Tibial nerve (tissue), 4 donors: Measurements from ENCODE around the gene FAM229B. TPM values are rescaled to one million over a fixed set of nuclear protein-coding genes. Genes with fewer than 3 reads are reported as not detected.
"Not testable (repeated sequence)": the region's sequence is repeated elsewhere in the genome, so short reads cannot be mapped to it uniquely, and the experiment has no call there.

Experiments used
- DNase-seq, 2 donors: peaks; one replicate each; pipeline ENCODE4 v3.0.0-alpha.2; 2019; ENCODE audit warnings: low spot score in 2 of 2
- H3K27ac ChIP-seq, 4 donors: fragments of 200-600 bp; sonication (generic) in 3 of 4; one replicate each; pipeline ENCODE4 v1.5.1; 2017 to 2019; ENCODE audit warnings: mild to moderate bottlenecking in 1 of 4
- H3K27me3 ChIP-seq, 2 donors: fragments of 200-600 bp; sonication (generic) in 1 of 2; one replicate each; pipeline versions ENCODE4 v1.5.1 to v1.6.0; 2017 to 2019
- H3K36me3 ChIP-seq, 3 donors: fragments of 200-600 bp; sonication (generic); one replicate each; pipeline ENCODE4 v1.5.1; 2018 to 2019
- H3K4me1 ChIP-seq, 4 donors: fragments of 200-600 bp; sonication (generic) in 3 of 4; one replicate each; pipeline ENCODE4 v1.5.1; 2017 to 2019
- H3K4me3 ChIP-seq, 4 donors: fragments of 200-600 bp; sonication (generic) in 3 of 4; one replicate each; pipeline ENCODE4 v1.5.1; 2017 to 2019; ENCODE audit warnings: mild to moderate bottlenecking in 1 of 4, moderate library complexity in 1 of 4
- H3K9me3 ChIP-seq, 4 donors: fragments of 200-600 bp; sonication (generic) in 3 of 4; one replicate each; pipeline ENCODE4 v1.5.1; 2017 to 2019
- CTCF ChIP-seq, 5 experiments: fragments of 200-600 bp in 3 of 5; fragments of 450-650 bp in 2 of 5; sonication (generic) in 3 of 5; IDR thresholded peaks; one replicate each; pipeline ENCODE4 v1.5.1; 2016 to 2019; ENCODE audit warnings: antibody characterized with exemption in 5 of 5, mild to moderate bottlenecking in 3 of 5, moderate library complexity in 2 of 5
- EP300 ChIP-seq, 2 donors: sonication (generic); formaldehyde crosslinking; IDR thresholded peaks; one replicate each; pipeline ENCODE4 v1.6.1; 2017; ENCODE audit warnings: antibody characterized with exemption in 2 of 2, mild to moderate bottlenecking in 1 of 2
- POLR2A ChIP-seq, 2 donors: fragments of 450-650 bp; IDR thresholded peaks; one replicate each; pipeline ENCODE4 v1.6.1; 2017; ENCODE audit warnings: antibody characterized with exemption in 2 of 2, mild to moderate bottlenecking in 2 of 2, moderate library complexity in 2 of 2
- WGBS, 2 donors: methylation state at CpG; one replicate each; pipeline ENCODE4 v1.1.5; 2018; 5-methylcytosine and 5-hydroxymethylcytosine counted together
- total RNA-seq, 4 donors: library from RNA; depleted of rRNA; stranded (reverse); fragments of >200 nt; gene quantifications; one replicate each; pipeline ENCODE4 v1.1.0, GENCODE V29; 2016

Gene FAM229B
- total RNA-seq, 4 donors from 2014 or later, result 18.0 to 32.1 (median 23.9) TPM

- no peaks in the 10 kb centered on the region for H3K27me3 ChIP-seq
- peaks cover 0 to 30% (median 0%) of the 10 kb centered on the region in 3 donors for H3K36me3 ChIP-seq
- no peak for DNase-seq
- no peak for TF ChIP-seq EP300 (IDR thresholded peaks at IDR 0.05)
- no peak for TF ChIP-seq CTCF (IDR thresholded peaks at IDR 0.05)
- no peak for TF ChIP-seq POLR2A (IDR thresholded peaks at IDR 0.05)
- WGBS, 2 donors, result 63 to 91% methylated on average over 2 of the region's 2 CpGs
- no peak overlapping the region for H3K4me3 ChIP-seq
- H3K27ac ChIP-seq, result no peak overlapping the region
- H3K4me1 ChIP-seq, result no peaks in the 10 kb centered on the region
- H3K9me3 ChIP-seq, result no peaks in the 10 kb centered on the region
Measured at GRCh38 chr6:112096901-112097300, 9.5 kb downstream of the FAM229B start.

DNA sequence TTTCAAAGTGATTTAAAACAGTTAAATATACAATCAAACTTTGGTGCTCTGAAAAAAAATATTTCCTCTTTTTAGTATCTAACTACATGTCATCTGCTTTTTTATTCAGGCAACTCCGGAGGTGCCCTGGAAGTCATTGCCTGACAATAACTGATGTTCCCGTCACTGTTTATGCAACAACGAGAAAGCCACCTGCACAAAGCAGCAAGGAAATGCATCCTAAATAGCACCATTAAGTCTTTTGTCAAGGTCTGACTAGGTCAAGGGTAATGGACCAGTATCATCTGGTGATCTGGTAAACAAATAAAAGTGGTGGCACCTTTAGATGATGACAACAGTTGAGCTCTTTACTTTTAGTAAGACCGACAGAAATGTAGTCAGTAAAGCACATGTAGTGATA, 13.2 kb downstream of the FAM229B start:
- Histone ChIP-seq H3K9me3 (no peaks in the 10 kb centered on the region), H3K36me3 (peaks cover 0 to 46% (median 0%) of the 10 kb centered on the region in 3 donors), H3K4me1 (no peaks in the 10 kb centered on the region), H3K4me3 (no peak overlapping the region), H3K27ac (no peak overlapping the region), H3K27me3 (no peaks in the 10 kb centered on the region)
- 66 to 70% methylated on average over 4 of the region's 4 CpGs for WGBS, 2 donors
- no peak for TF ChIP-seq EP300 (IDR thresholded peaks at IDR 0.05)
- TF ChIP-seq POLR2A (IDR thresholded peaks at IDR 0.05), result no peak
- no peak for TF ChIP-seq CTCF (IDR thresholded peaks at IDR 0.05)
- no peak for DNase-seq

DNA sequence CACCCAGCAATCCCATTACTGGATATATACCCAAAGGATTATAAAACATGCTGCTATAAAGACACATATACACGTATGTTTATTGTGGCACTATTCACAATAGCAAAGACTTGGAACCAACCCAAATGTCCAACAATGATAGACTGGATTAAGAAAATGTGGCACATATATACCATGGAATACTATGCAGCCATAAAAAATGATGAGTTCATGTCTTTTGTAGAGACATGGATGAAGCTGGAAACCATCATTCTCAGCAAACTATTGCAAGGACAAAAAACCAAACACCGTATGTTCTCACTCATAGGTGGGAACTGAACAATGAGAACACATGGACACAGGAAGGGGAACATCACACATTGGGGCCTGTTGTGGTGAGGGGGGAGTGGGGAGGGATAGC, 18.6 kb downstream of the FAM229B start:
- H3K27ac ChIP-seq, H3K4me3 ChIP-seq, H3K27me3 ChIP-seq, DNase-seq, H3K4me1 ChIP-seq: not testable (repeated sequence)
- WGBS, 2 donors, result 89 to 94% methylated on average over 2 of the region's 2 CpGs
- peaks cover 0 to 73% (median 6%) of the 10 kb centered on the region in 3 donors for H3K36me3 ChIP-seq
- peaks cover 0 to 13% (median 0%) of the 10 kb centered on the region in 4 donors for H3K9me3 ChIP-seq

GRCh38 chr6:112106562-112106961, 19.2 kb downstream of the FAM229B start:
- Histone ChIP-seq H3K27ac (no peak overlapping the region), H3K27me3 (no peaks in the 10 kb centered on the region), H3K9me3 (peaks cover 0 to 13% (median 0%) of the 10 kb centered on the region in 4 donors), H3K36me3 (peaks cover 0 to 75% (median 6%) of the 10 kb centered on the region in 3 donors), H3K4me1 (no peaks in the 10 kb centered on the region), H3K4me3 (no peak overlapping the region)
- TF ChIP-seq CTCF (IDR thresholded peaks at IDR 0.05) (no peak), EP300 (IDR thresholded peaks at IDR 0.05) (no peak), POLR2A (IDR thresholded peaks at IDR 0.05) (no peak)
- DNase-seq, result no peak
- 68 to 82% methylated on average over 2 of the region's 2 CpGs for WGBS, 2 donors

DNA sequence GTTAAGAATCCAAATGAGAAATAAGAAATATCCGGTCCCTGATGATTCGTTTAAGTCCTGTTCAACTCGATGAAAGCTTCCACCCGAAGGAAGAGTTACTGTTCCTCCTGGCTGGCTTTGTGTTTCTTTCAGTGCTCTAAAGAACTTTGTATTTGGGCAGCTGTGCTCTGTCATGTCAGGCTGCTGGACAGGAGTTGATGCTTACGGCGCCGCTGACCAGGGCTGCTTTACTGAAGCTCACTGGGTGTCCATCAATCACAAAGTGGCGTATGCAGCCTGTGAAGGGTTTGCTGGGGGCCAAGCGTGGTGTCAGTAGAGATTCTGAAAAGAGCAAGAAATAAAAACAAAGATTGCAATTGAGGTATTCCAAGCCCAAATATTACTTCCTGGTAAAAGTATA, 21.9 kb downstream of the FAM229B start:
- Histone ChIP-seq H3K4me3 (no peak overlapping the region), H3K27me3 (no peaks in the 10 kb centered on the region), H3K9me3 (peaks cover 0 to 13% (median 0%) of the 10 kb centered on the region in 4 donors), H3K36me3 (peaks cover 0 to 87% (median 6%) of the 10 kb centered on the region in 3 donors), H3K4me1 (no peaks in the 10 kb centered on the region), H3K27ac (no peak overlapping the region)
- TF ChIP-seq POLR2A (IDR thresholded peaks at IDR 0.05) (no peak), EP300 (IDR thresholded peaks at IDR 0.05) (no peak), CTCF (IDR thresholded peaks at IDR 0.05) (no peak)
- 70% methylated on average over 9 of the region's 9 CpGs for WGBS, 2 donors
- no peak for DNase-seq

- H3K36me3 ChIP-seq, result peaks cover 0 to 94% (median 4%) of the 10 kb centered on the region in 3 donors
- H3K4me1 ChIP-seq, result no peaks in the 10 kb centered on the region
- no peaks in the 10 kb centered on the region for H3K27me3 ChIP-seq
- no peak overlapping the region for H3K4me3 ChIP-seq
- H3K9me3 ChIP-seq, result no peaks in the 10 kb centered on the region
- no peak for TF ChIP-seq EP300 (IDR thresholded peaks at IDR 0.05)
- no peak for TF ChIP-seq POLR2A (IDR thresholded peaks at IDR 0.05)
- no peak for TF ChIP-seq CTCF (IDR thresholded peaks at IDR 0.05)
- WGBS, 2 donors, result 59 to 74% methylated on average over 3 of the region's 3 CpGs
- no peak overlapping the region for H3K27ac ChIP-seq
- no peak for DNase-seq
Measured at GRCh38 chr6:112113431-112113830, 26.0 kb downstream of the FAM229B start.
